ENCODE results near the gene SLC29A2.

DNA sequence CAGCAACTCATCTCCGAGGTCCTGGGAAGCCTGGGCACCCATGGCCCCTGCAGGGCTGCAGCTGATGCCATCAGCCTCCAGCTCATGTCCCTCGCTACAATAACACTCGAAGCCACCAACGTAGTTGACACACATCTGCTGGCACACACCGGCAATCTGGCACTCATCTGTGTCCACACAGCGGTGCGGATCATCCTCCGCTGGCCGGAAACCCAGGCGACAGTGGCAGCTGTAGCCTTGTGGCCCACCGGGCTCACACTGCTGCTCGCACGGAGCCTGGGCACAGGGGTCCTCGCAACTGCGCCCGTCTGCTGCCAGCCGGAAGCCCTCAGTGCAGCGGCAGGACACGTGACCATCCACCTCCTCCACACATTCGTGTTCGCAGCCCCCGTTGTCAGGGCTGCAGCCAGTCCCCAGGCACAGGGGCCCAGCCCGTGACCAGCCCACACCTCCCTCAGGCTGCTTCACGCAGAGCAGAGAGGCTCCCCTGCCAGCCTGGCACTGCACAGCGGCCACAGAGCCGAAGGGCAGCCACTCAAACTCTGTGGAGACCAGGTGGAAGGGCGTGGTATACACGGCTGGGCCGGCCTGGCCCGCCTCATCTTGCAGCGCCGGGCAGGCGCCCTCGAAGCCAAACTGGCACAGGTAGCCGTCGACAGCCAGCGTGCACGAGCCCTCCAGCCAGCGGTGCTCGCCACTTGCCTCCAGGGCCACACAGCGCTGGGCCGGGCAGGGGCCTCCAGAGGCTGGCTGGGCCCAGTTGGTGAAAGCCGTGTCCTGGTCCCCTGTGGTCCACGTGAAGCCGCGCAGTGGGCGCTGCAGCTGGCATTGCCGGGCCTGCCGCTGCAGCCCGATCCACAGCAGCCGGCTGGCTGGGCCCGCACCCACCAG is 55.4 kb downstream of the SLC29A2 start:
- TF ChIP-seq EZH2 (IDR thresholded peaks at IDR 0.05) (no peak), POLR2AphosphoS5 (IDR thresholded peaks at IDR 0.05; ENCODE audit: borderline replicate concordance, low read depth, low read length) (no peak), FOXP2 (optimal IDR thresholded peaks at IDR 0.05; ENCODE audit: control extremely low read depth, extremely low read length, insufficient read depth) (no peak)

All from SK-N-MC (cell line).